Measurements from ENCODE around the gene CYB5R2.

Gene CYB5R2

GRCh38 chr11:7671347-7672215, 1.7 kb downstream of the CYB5R2 start:
- Histone ChIP-seq H4K91ac (ENCODE audit: low read depth, low read length, poor library complexity) (no peak overlapping the region), H2BK120ac (ENCODE audit: low read depth, low read length) (no peak overlapping the region), H2BK5ac (ENCODE audit: low read length) (no peak overlapping the region), H2AK5ac (ENCODE audit: low read depth, low read length) (no peak overlapping the region), H3K4me2 (ENCODE audit: insufficient read depth, low read length, poor library complexity, severe bottlenecking) (no peak overlapping the region), H3K9ac (ENCODE audit: low read depth, low read length, poor library complexity) (no peak overlapping the region), H3K27me3 (ENCODE audit: control insufficient read depth in 3 of 3, insufficient read depth in 3 of 3, low read depth in 1 of 3, low read length in 3 of 3) (peaks cover 0 to 21% (median 2%) of the 10 kb centered on the region in 3 experiments), H2BK15ac (ENCODE audit: low read length) (no peak overlapping the region), H3K4me3 (ENCODE audit: low read length in 2 of 2) (no peak overlapping the region), H2BK12ac (ENCODE audit: low read length) (no peak overlapping the region), H3K36me3 (replicated peaks in 1 of 2; ENCODE audit: control insufficient read depth in 2 of 2, insufficient read depth in 2 of 2, low read length in 2 of 2) (peaks cover 0 to 2% of the 10 kb centered on the region in 2 donors), H3K4ac (ENCODE audit: low read length) (no peak overlapping the region), H4K8ac (ENCODE audit: low read depth, low read length) (no peak overlapping the region), H3K79me1 (ENCODE audit: low read depth, low read length) (peaks cover 3% of the 10 kb centered on the region), H3K4me1 (ENCODE audit: control insufficient read depth in 2 of 2, insufficient read depth in 1 of 2, low read depth in 1 of 2, low read length in 2 of 2) (peaks cover 20% of the 10 kb centered on the region in 2 donors), H3K9me3 (replicated peaks in 1 of 2; ENCODE audit: control insufficient read depth in 2 of 2, insufficient read depth in 1 of 2, low read depth in 1 of 2, low read length in 2 of 2) (no peaks in the 10 kb centered on the region), H3K14ac (ENCODE audit: low read length) (no peak overlapping the region), H3K27ac (replicated peaks; ENCODE audit: low read length) (no peak overlapping the region), H2AFZ (ENCODE audit: low read length) (no peak overlapping the region), H3K23ac (ENCODE audit: low read depth, low read length, poor library complexity) (no peak overlapping the region), H3K18ac (ENCODE audit: low read length) (no peak overlapping the region)
- no peak for DNase-seq (ENCODE audit: low spot score)
- no CpG with 5 or more reads among the region's 10 CpGs for WGBS, 2 donors (ENCODE audit: extremely low coverage in 2 of 2, insufficient read length in 2 of 2, insufficient replicate concordance in 1 of 2)

GRCh38 chr11:7670641-7671040, 2.7 kb downstream of the CYB5R2 start:
- Histone ChIP-seq H3K4me1 (ENCODE audit: control insufficient read depth in 2 of 2, insufficient read depth in 1 of 2, low read depth in 1 of 2, low read length in 2 of 2) (peaks cover 20% of the 10 kb centered on the region in 2 donors), H2BK120ac (ENCODE audit: low read depth, low read length) (no peak overlapping the region), H3K23ac (ENCODE audit: low read depth, low read length, poor library complexity) (no peak overlapping the region), H4K91ac (ENCODE audit: low read depth, low read length, poor library complexity) (no peak overlapping the region), H3K9ac (ENCODE audit: low read depth, low read length, poor library complexity) (no peak overlapping the region), H2BK15ac (ENCODE audit: low read length) (no peak overlapping the region), H2BK12ac (ENCODE audit: low read length) (no peak overlapping the region), H2AFZ (ENCODE audit: low read length) (no peak overlapping the region), H3K27ac (replicated peaks; ENCODE audit: low read length) (no peak overlapping the region), H3K36me3 (replicated peaks in 1 of 2; ENCODE audit: control insufficient read depth in 2 of 2, insufficient read depth in 2 of 2, low read length in 2 of 2) (peaks cover 0 to 9% of the 10 kb centered on the region in 2 donors), H3K9me3 (replicated peaks in 1 of 2; ENCODE audit: control insufficient read depth in 2 of 2, insufficient read depth in 1 of 2, low read depth in 1 of 2, low read length in 2 of 2) (peaks cover 0 to 5% of the 10 kb centered on the region in 2 donors), H3K4me2 (ENCODE audit: insufficient read depth, low read length, poor library complexity, severe bottlenecking) (no peak overlapping the region), H3K18ac (ENCODE audit: low read length) (no peak overlapping the region), H3K27me3 (ENCODE audit: control insufficient read depth in 3 of 3, insufficient read depth in 3 of 3, low read depth in 1 of 3, low read length in 3 of 3) (peaks cover 0 to 21% (median 2%) of the 10 kb centered on the region in 3 experiments), H3K14ac (ENCODE audit: low read length) (no peak overlapping the region), H3K4me3 (ENCODE audit: low read length in 2 of 2) (no peak overlapping the region), H3K4ac (ENCODE audit: low read length) (no peak overlapping the region), H2BK5ac (ENCODE audit: low read length) (no peak overlapping the region), H4K8ac (ENCODE audit: low read depth, low read length) (no peak overlapping the region), H3K79me1 (ENCODE audit: low read depth, low read length) (peaks cover 5% of the 10 kb centered on the region), H2AK5ac (ENCODE audit: low read depth, low read length) (no peak overlapping the region)
- no peak for DNase-seq (ENCODE audit: low spot score)
- WGBS, 2 donors (ENCODE audit: extremely low coverage in 2 of 2, insufficient read length in 2 of 2, insufficient replicate concordance in 1 of 2), result no CpG with 5 or more reads among the region's 4 CpGs

- peaks cover 5% of the 10 kb centered on the region for H3K79me1 ChIP-seq (ENCODE audit: low read depth, low read length)
- H3K36me3 ChIP-seq (replicated peaks in 1 of 2; ENCODE audit: control insufficient read depth in 2 of 2, insufficient read depth in 2 of 2, low read length in 2 of 2), result peaks cover 0 to 20% of the 10 kb centered on the region in 2 donors
- no peak overlapping the region for H4K91ac ChIP-seq (ENCODE audit: low read depth, low read length, poor library complexity)
- no peak for DNase-seq (ENCODE audit: low spot score)
- no peak overlapping the region for H3K4me3 ChIP-seq (ENCODE audit: low read length in 2 of 2)
- H2BK5ac ChIP-seq (ENCODE audit: low read length), result no peak overlapping the region
- H2BK15ac ChIP-seq (ENCODE audit: low read length), result no peak overlapping the region
- no peak overlapping the region for H4K8ac ChIP-seq (ENCODE audit: low read depth, low read length)
- H3K9ac ChIP-seq (ENCODE audit: low read depth, low read length, poor library complexity), result no peak overlapping the region
- peaks cover 0 to 11% (median 0%) of the 10 kb centered on the region in 3 experiments for H3K27me3 ChIP-seq (ENCODE audit: control insufficient read depth in 3 of 3, insufficient read depth in 3 of 3, low read depth in 1 of 3, low read length in 3 of 3)
- H2AK5ac ChIP-seq (ENCODE audit: low read depth, low read length), result no peak overlapping the region
- H3K4me1 ChIP-seq (ENCODE audit: control insufficient read depth in 2 of 2, insufficient read depth in 1 of 2, low read depth in 1 of 2, low read length in 2 of 2), result peaks cover 18 to 20% of the 10 kb centered on the region in 2 donors
- H3K4ac ChIP-seq (ENCODE audit: low read length), result no peak overlapping the region
- no CpG with 5 or more reads among the region's 5 CpGs for WGBS, 2 donors (ENCODE audit: extremely low coverage in 2 of 2, insufficient read length in 2 of 2, insufficient replicate concordance in 1 of 2)
- peak overlapping the region; percentile 54 for H2AFZ ChIP-seq (ENCODE audit: low read length)
- no peak overlapping the region for H3K14ac ChIP-seq (ENCODE audit: low read length)
- no peak overlapping the region for H3K4me2 ChIP-seq (ENCODE audit: insufficient read depth, low read length, poor library complexity, severe bottlenecking)
- H3K23ac ChIP-seq (ENCODE audit: low read depth, low read length, poor library complexity), result no peak overlapping the region
- peak overlapping the region; percentile 11 for H3K27ac ChIP-seq (replicated peaks; ENCODE audit: low read length)
- H3K9me3 ChIP-seq (replicated peaks in 1 of 2; ENCODE audit: control insufficient read depth in 2 of 2, insufficient read depth in 1 of 2, low read depth in 1 of 2, low read length in 2 of 2), result peaks cover 4 to 17% of the 10 kb centered on the region in 2 donors
- H2BK120ac ChIP-seq (ENCODE audit: low read depth, low read length), result no peak overlapping the region
- H3K18ac ChIP-seq (ENCODE audit: low read length), result no peak overlapping the region
- no peak overlapping the region for H2BK12ac ChIP-seq (ENCODE audit: low read length)
These were observed 4.4 kb downstream of the CYB5R2 start for GRCh38 chr11:7668911-7669310.

- H2BK120ac ChIP-seq (ENCODE audit: low read depth, low read length), result peak overlapping the region; percentile 8
- H3K9ac ChIP-seq (ENCODE audit: low read depth, low read length, poor library complexity), result no peak overlapping the region
- H2BK12ac ChIP-seq (ENCODE audit: low read length), result no peak overlapping the region
- H3K4me2 ChIP-seq (ENCODE audit: insufficient read depth, low read length, poor library complexity, severe bottlenecking), result no peak overlapping the region
- DNase-seq (ENCODE audit: low spot score), result no peak
- peaks cover 4 to 17% of the 10 kb centered on the region in 2 donors for H3K9me3 ChIP-seq (replicated peaks in 1 of 2; ENCODE audit: control insufficient read depth in 2 of 2, insufficient read depth in 1 of 2, low read depth in 1 of 2, low read length in 2 of 2)
- peaks cover 5% of the 10 kb centered on the region for H3K79me1 ChIP-seq (ENCODE audit: low read depth, low read length)
- no peak overlapping the region for H3K27ac ChIP-seq (replicated peaks; ENCODE audit: low read length)
- no peak overlapping the region for H4K8ac ChIP-seq (ENCODE audit: low read depth, low read length)
- H3K4me3 ChIP-seq (ENCODE audit: low read length in 2 of 2), result no peak overlapping the region
- peak overlapping the region; percentile 54 for H2AFZ ChIP-seq (ENCODE audit: low read length)
- no peak overlapping the region for H2BK5ac ChIP-seq (ENCODE audit: low read length)
- no peak overlapping the region for H3K18ac ChIP-seq (ENCODE audit: low read length)
- no CpG with 5 or more reads among the region's 7 CpGs for WGBS, 2 donors (ENCODE audit: extremely low coverage in 2 of 2, insufficient read length in 2 of 2, insufficient replicate concordance in 1 of 2)
- peaks cover 18 to 20% of the 10 kb centered on the region in 2 donors for H3K4me1 ChIP-seq (ENCODE audit: control insufficient read depth in 2 of 2, insufficient read depth in 1 of 2, low read depth in 1 of 2, low read length in 2 of 2)
- H3K14ac ChIP-seq (ENCODE audit: low read length), result no peak overlapping the region
- H3K27me3 ChIP-seq (ENCODE audit: control insufficient read depth in 3 of 3, insufficient read depth in 3 of 3, low read depth in 1 of 3, low read length in 3 of 3), result peaks cover 0 to 11% (median 0%) of the 10 kb centered on the region in 3 experiments
- H3K36me3 ChIP-seq (replicated peaks in 1 of 2; ENCODE audit: control insufficient read depth in 2 of 2, insufficient read depth in 2 of 2, low read length in 2 of 2), result peaks cover 0 to 20% of the 10 kb centered on the region in 2 donors
- H2BK15ac ChIP-seq (ENCODE audit: low read length), result no peak overlapping the region
- H4K91ac ChIP-seq (ENCODE audit: low read depth, low read length, poor library complexity), result no peak overlapping the region
- H3K4ac ChIP-seq (ENCODE audit: low read length), result no peak overlapping the region
- H2AK5ac ChIP-seq (ENCODE audit: low read depth, low read length), result no peak overlapping the region
- no peak overlapping the region for H3K23ac ChIP-seq (ENCODE audit: low read depth, low read length, poor library complexity)
These were observed 4.8 kb downstream of the CYB5R2 start for GRCh38 chr11:7668464-7668863.
